HG02763 (cell line): ENCODE results near the gene MOSMO.
"Not testable (repeated sequence)": the region's sequence is repeated elsewhere in the genome, so short reads cannot be mapped to it uniquely, and the experiment has no call there.

Source experiments
- ATAC-seq: cut with Tn5 transposase; IDR thresholded peaks from one replicate; pipeline ENCODE4 v1.9.1; 2021; ENCODE audit warnings: mild to moderate bottlenecking, moderate library complexity; ENCODE audit not compliant: unreplicated experiment

Gene MOSMO

GRCh38 chr16:22089910-22090309, 82.0 kb downstream of the MOSMO start:
- ATAC-seq = no peak

- ATAC-seq = no peak
Measured at GRCh38 chr16:22091721-22092120, 83.8 kb downstream of the MOSMO start.

- no peak for ATAC-seq
Measured at GRCh38 chr16:22092143-22092933, 84.4 kb downstream of the MOSMO start, which contains the start of gene VWA3A. Gene VWA3A, plus strand, starts transcription at chr16:22092541. Its CDS starts 97 bp downstream, at chr16:22092638.

- no peak for ATAC-seq
Measured at GRCh38 chr16:22093331-22093730, 85.4 kb downstream of the MOSMO start.

GRCh38 chr16:22093996-22094395, 86.1 kb downstream of the MOSMO start:
- no peak for ATAC-seq

GRCh38 chr16:22098405-22099255, 90.7 kb downstream of the MOSMO start:
- ATAC-seq = no peak

GRCh38 chr16:22099256-22099975, 91.5 kb downstream of the MOSMO start:
- ATAC-seq = no peak

- ATAC-seq = no peak
Measured at GRCh38 chr16:22103441-22103840, 95.5 kb downstream of the MOSMO start.

- no peak for ATAC-seq
Measured at GRCh38 chr16:22109258-22109898, 101.5 kb downstream of the MOSMO start.

GRCh38 chr16:22111629-22112028, 103.7 kb downstream of the MOSMO start:
- not testable (repeated sequence) for ATAC-seq

GRCh38 chr16:22116095-22116700, 108.3 kb downstream of the MOSMO start:
- no peak for ATAC-seq

GRCh38 chr16:22117609-22118008, 109.7 kb downstream of the MOSMO start:
- no peak for ATAC-seq

GRCh38 chr16:22120440-22120839, 112.5 kb downstream of the MOSMO start:
- no peak for ATAC-seq

- ATAC-seq = no peak
Measured at GRCh38 chr16:22122239-22122638, 114.3 kb downstream of the MOSMO start.

GRCh38 chr16:22123146-22123545, 115.2 kb downstream of the MOSMO start:
- no peak for ATAC-seq

- ATAC-seq = no peak
Measured at GRCh38 chr16:22123759-22124490, 116.0 kb downstream of the MOSMO start.

- no peak for ATAC-seq
Measured at GRCh38 chr16:22124583-22125284, 116.8 kb downstream of the MOSMO start.

GRCh38 chr16:22126037-22126558, 118.2 kb downstream of the MOSMO start:
- no peak for ATAC-seq

- ATAC-seq = not testable (repeated sequence)
Measured at GRCh38 chr16:22128537-22128936, 120.6 kb downstream of the MOSMO start.
